ENCODE results near the gene CHST1.

The CHST1 gene

GRCh38 chr11:45651156-45651555 lies 14.3 kb downstream of the CHST1 start:
- TF ChIP-seq CTCF (IDR thresholded peaks at IDR 0.05; ENCODE audit: low read depth, low read length, missing control alignments): no peak
- H3K4me3 ChIP-seq (ENCODE audit: low read depth, low read length): no peak overlapping the region
- DNase-seq (ENCODE audit: low read depth): no peak
- in situ Hi-C loops (cut with HindIII; ENCODE audit: low sequenced_read_pairs): no loop called here

- H3K4me3 ChIP-seq (ENCODE audit: low read depth, low read length): no peak overlapping the region
- in situ Hi-C loops (cut with HindIII; ENCODE audit: low sequenced_read_pairs): no loop called here
- DNase-seq (ENCODE audit: low read depth): no peak
- no peak for TF ChIP-seq CTCF (IDR thresholded peaks at IDR 0.05; ENCODE audit: low read depth, low read length, missing control alignments)
Observed at GRCh38 chr11:45650166-45651095, 15.0 kb downstream of the CHST1 start.

GRCh38 chr11:45649544-45650165 lies 15.8 kb downstream of the CHST1 start:
- no peak for DNase-seq (ENCODE audit: low read depth)
- in situ Hi-C loops (cut with HindIII; ENCODE audit: low sequenced_read_pairs): no loop called here
- H3K4me3 ChIP-seq (ENCODE audit: low read depth, low read length): no peak overlapping the region
- TF ChIP-seq CTCF (IDR thresholded peaks at IDR 0.05; ENCODE audit: low read depth, low read length, missing control alignments): no peak

- no peak for DNase-seq (ENCODE audit: low read depth)
- in situ Hi-C loops (cut with HindIII; ENCODE audit: low sequenced_read_pairs): no loop called here
- no peak for TF ChIP-seq CTCF (IDR thresholded peaks at IDR 0.05; ENCODE audit: low read depth, low read length, missing control alignments)
- no peak overlapping the region for H3K4me3 ChIP-seq (ENCODE audit: low read depth, low read length)
Observed at GRCh38 chr11:45648931-45649330, 16.5 kb downstream of the CHST1 start.

GRCh38 chr11:45647786-45648185 lies 17.6 kb downstream of the CHST1 start:
- H3K4me3 ChIP-seq (ENCODE audit: low read depth, low read length): no peak overlapping the region
- DNase-seq (ENCODE audit: low read depth): no peak
- in situ Hi-C loops (cut with HindIII; ENCODE audit: low sequenced_read_pairs): no loop called here
- TF ChIP-seq CTCF (IDR thresholded peaks at IDR 0.05; ENCODE audit: low read depth, low read length, missing control alignments): no peak

GRCh38 chr11:45647329-45647728 lies 18.1 kb downstream of the CHST1 start:
- TF ChIP-seq CTCF (IDR thresholded peaks at IDR 0.05; ENCODE audit: low read depth, low read length, missing control alignments): no peak
- no peak for DNase-seq (ENCODE audit: low read depth)
- in situ Hi-C loops (cut with HindIII; ENCODE audit: low sequenced_read_pairs): no loop called here

More at GRCh38 chr11:45647329-45647728, 18.1 kb downstream of the CHST1 start:
- H3K4me3 ChIP-seq (ENCODE audit: low read depth, low read length): no peak overlapping the region

All from astrocyte of the cerebellum (primary cell).